Measurements from ENCODE around the gene HLA-DQA1.

DNA sequence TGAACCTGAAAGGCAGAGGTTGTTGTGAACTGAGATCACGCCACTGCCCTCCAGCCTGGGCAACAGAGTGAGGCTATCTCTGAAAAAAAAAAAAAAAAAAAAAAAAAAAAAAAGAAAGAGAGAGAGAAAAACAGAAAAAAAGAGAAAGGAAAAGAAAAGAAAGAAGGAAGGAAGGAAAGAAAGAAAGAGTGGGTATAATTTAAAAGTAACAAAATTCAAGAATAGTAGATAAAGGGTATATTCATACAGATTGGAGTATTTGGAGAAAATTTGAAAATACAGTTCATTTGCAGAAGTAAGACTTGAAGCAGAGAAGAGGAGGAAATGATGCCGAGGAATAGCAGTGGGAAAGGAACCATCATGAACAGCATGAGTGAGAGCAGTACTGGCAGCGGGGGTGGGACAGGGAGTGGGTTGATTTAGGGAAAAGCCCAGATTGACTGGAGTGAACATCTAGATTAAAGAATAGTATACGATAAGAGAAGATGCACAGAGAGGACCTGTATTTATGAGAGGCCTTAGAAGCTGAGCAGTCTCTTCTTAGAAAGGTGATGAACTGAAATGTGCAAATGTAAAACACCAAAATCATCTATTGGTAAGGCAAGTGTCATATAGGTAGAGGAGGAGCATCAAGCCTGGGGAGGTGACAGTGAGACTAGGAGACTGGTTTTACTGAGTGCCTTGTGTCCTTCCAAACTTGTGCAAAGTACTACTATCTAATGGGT is 29.8 kb upstream of the HLA-DQA1 start:
- TF ChIP-seq, protein P1, sequence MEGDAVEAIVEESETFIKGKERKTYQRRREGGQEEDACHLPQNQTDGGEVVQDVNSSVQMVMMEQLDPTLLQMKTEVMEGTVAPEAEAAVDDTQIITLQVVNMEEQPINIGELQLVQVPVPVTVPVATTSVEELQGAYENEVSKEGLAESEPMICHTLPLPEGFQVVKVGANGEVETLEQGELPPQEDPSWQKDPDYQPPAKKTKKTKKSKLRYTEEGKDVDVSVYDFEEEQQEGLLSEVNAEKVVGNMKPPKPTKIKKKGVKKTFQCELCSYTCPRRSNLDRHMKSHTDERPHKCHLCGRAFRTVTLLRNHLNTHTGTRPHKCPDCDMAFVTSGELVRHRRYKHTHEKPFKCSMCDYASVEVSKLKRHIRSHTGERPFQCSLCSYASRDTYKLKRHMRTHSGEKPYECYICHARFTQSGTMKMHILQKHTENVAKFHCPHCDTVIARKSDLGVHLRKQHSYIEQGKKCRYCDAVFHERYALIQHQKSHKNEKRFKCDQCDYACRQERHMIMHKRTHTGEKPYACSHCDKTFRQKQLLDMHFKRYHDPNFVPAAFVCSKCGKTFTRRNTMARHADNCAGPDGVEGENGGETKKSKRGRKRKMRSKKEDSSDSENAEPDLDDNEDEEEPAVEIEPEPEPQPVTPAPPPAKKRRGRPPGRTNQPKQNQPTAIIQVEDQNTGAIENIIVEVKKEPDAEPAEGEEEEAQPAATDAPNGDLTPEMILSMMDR (conservative IDR thresholded peaks at IDR 0.05 in 1 of 2, IDR thresholded peaks at IDR 0.05 in 1 of 2; ENCODE audit: extremely low read depth in 1 of 2, insufficient read depth in 1 of 2, low read depth in 1 of 2, low read length in 2 of 2): no peak
- no peak for TF ChIP-seq EZH2 (IDR thresholded peaks at IDR 0.05; ENCODE audit: borderline replicate concordance, low read length)

Data from mammary epithelial cell (primary cell).